Ovary (tissue), 9 donors: Measurements from ENCODE around the gene CNIH2. TPM values are rescaled to one million over a fixed set of nuclear protein-coding genes. Genes with fewer than 3 reads are reported as not detected.

ENCODE experiments used
- DNase-seq, 5 donors: peaks; one replicate each; pipeline ENCODE4 v3.0.0-alpha.2; 2019 to 2020
- H3K27ac ChIP-seq, 2 donors: fragments of 200-600 bp; one replicate each; pipeline versions ENCODE4 v1.5.1 to v1.8.0; 2019 to 2022
- H3K27me3 ChIP-seq: fragments of 200-600 bp; one replicate; pipeline ENCODE4 v1.8.0; 2022
- H3K36me3 ChIP-seq: fragments of 200-600 bp; sonication (generic); one replicate; pipeline ENCODE4 v1.5.1; 2019
- H3K4me1 ChIP-seq: one replicate; pipeline ENCODE4 v1.8.1; 2013; ENCODE audit warnings: mild to moderate bottlenecking, moderate library complexity; ENCODE audit not compliant: insufficient read depth
- H3K4me3 ChIP-seq: fragments of 200-600 bp; sonication (generic); one replicate; pipeline ENCODE4 v1.5.1; 2017
- H3K9me3 ChIP-seq, 2 donors: fragments of 200-600 bp in 1 of 2; sonication (generic) in 1 of 2; one replicate each; pipeline versions ENCODE4 v1.5.1 to v1.8.1; 2013 to 2019; ENCODE audit warnings: mild to moderate bottlenecking in 1 of 2, moderate library complexity in 1 of 2
- CTCF ChIP-seq, 3 donors: fragments of 450-650 bp in 2 of 3; fragments of 200-600 bp in 1 of 3; IDR thresholded peaks; one replicate each; pipeline versions ENCODE4 v1.5.1 to v1.8.0; 2016 to 2022; ENCODE audit warnings: antibody characterized with exemption in 3 of 3, mild to moderate bottlenecking in 1 of 3
- EP300 ChIP-seq: sonication (generic); formaldehyde crosslinking; IDR thresholded peaks from one replicate; pipeline ENCODE4 v1.6.1; 2017; ENCODE audit warnings: antibody characterized with exemption
- POLR2A ChIP-seq: fragments of 450-650 bp; IDR thresholded peaks from one replicate; pipeline ENCODE4 v1.6.1; 2017; ENCODE audit warnings: antibody characterized with exemption, mild to moderate bottlenecking, moderate library complexity
- WGBS, 3 donors: extraction: QIAGEN DNeasy Blood & Tissue Kit in 1 of 3; methylation state at CpG; one replicate each; pipeline versions ENCODE4 v1.1.5 to v1.1.7; 2013 to 2017; 5-methylcytosine and 5-hydroxymethylcytosine counted together
- intact Hi-C, 4 donors: fragments of 100-400 bp; cut with DNase I; formaldehyde crosslinking; loops; one replicate each; pipeline versions ENCODE4 v1.11.0 to v1.15.1; 2022 to 2023
- polyA plus RNA-seq, 2 donors: library from polyadenylated mRNA; stranded (reverse); fragments of 200-250 nt in 1 of 2; fragments of 350-450 nt in 1 of 2; fragmentation: Illumina TruSeq in 1 of 2; extraction: RNeasy Lipid Tissue Mini Kit (QIAGEN cat#74804) in 1 of 2; gene quantifications; one replicate each; pipeline ENCODE4 v1.2.3, GENCODE V29; 2013 to 2014
- total RNA-seq, 7 donors: library from RNA; depleted of rRNA in 2 of 7; stranded (reverse); fragments of >200 nt in 2 of 7; fragmentation: NEBNext Ultra II Directional in 3 of 7; extraction: Animal tissue kit (Norgen Biotek cat#: 25700) in 3 of 7; gene quantifications; one replicate each; pipeline versions ENCODE4 v1.1.0 to v1.2.4, GENCODE V29; 2016 to 2023
- donor health status: DM: no; HTN: no; CAD: no; lungs with moderate emphysema.
- donor health status: DM: no; HTN: no; CAD: no.
- donor health status: Bipolar disorder and iron deficiency.
- donor health status: DM: yes; HTN: yes; CAD: no.
- donor health status: DM: no; HTN: no; CAD: no.
- donor health status: DM: yes; HTN: yes; CAD: no.

CNIH2 gene
- total and polyA plus RNA-seq, 9 donors = 0.33 to 2.5 (median 0.65) TPM; not detected in 1

- no peak overlapping the region for H3K4me3 ChIP-seq
- H3K36me3 ChIP-seq = no peaks in the 10 kb centered on the region
- no peaks in the 10 kb centered on the region for H3K9me3 ChIP-seq
- H3K27ac ChIP-seq = no peak overlapping the region
- H3K4me1 ChIP-seq = peaks cover 3% of the 10 kb centered on the region
- intact Hi-C loops = no loop called here
- H3K27me3 ChIP-seq = no peaks in the 10 kb centered on the region
- TF ChIP-seq POLR2A (no peak), EP300 (no peak), CTCF (IDR thresholded peaks at IDR 0.05) (no peak)
- peak in 2 of 5 donors; percentile 58 to 59 for DNase-seq
- WGBS, 3 donors = 85 to 91% (median 90%) methylated on average over 26 of the region's 26 CpGs
These were observed 12.2 kb upstream of the CNIH2 start for GRCh38 chr11:66265531-66266377.

GRCh38 chr11:66266378-66267038, 11.5 kb upstream of the CNIH2 start:
- Histone ChIP-seq H3K4me3 (peak overlapping the region; percentile 73), H3K27me3 (no peaks in the 10 kb centered on the region), H3K36me3 (no peaks in the 10 kb centered on the region), H3K27ac (peak overlapping the region; percentile 78 to 93), H3K9me3 (no peaks in the 10 kb centered on the region), H3K4me1 (peaks cover 3% of the 10 kb centered on the region)
- intact Hi-C loops = no loop called here
- TF ChIP-seq POLR2A (no peak), CTCF (IDR thresholded peaks at IDR 0.05) (peak in 1 of 3 donors; percentile 5)
- WGBS, 3 donors = 67 to 73% (median 73%) methylated on average over 20 of the region's 20 CpGs
- DNase-seq = peak in 2 of 5 donors; percentile 61 to 65

- H3K4me1 ChIP-seq = peaks cover 3% of the 10 kb centered on the region
- TF ChIP-seq EP300 = no peak
- no peak for TF ChIP-seq CTCF (IDR thresholded peaks at IDR 0.05)
- TF ChIP-seq POLR2A = no peak
- WGBS, 3 donors = 8 to 11% (median 8%) methylated on average over 12 to 13 of the region's 13 CpGs
These were observed 11.0 kb upstream of the CNIH2 start for GRCh38 chr11:66267039-66267378.

GRCh38 chr11:66267379-66268243, 10.4 kb upstream of the CNIH2 start:
- 1% methylated on average over 47 to 61 of the region's 61 CpGs for WGBS, 3 donors
- intact Hi-C loops = no loop called here
- no peaks in the 10 kb centered on the region for H3K9me3 ChIP-seq
- H3K4me1 ChIP-seq = peaks cover 3% of the 10 kb centered on the region
- no peaks in the 10 kb centered on the region for H3K36me3 ChIP-seq
- peak; percentile 90 to 94 (median 91) for DNase-seq
- TF ChIP-seq CTCF (IDR thresholded peaks at IDR 0.05) (peak in 2 of 3 donors; percentile 23 to 44), EP300 (no peak), POLR2A (peak; percentile 75)
- H3K4me3 ChIP-seq = peak overlapping the region; percentile 73
- H3K27ac ChIP-seq = peak overlapping the region; percentile 78 to 93
- no peaks in the 10 kb centered on the region for H3K27me3 ChIP-seq

More at GRCh38 chr11:66267039-66267378, 11.0 kb upstream of the CNIH2 start:
- Histone ChIP-seq H3K9me3 (no peaks in the 10 kb centered on the region), H3K36me3 (no peaks in the 10 kb centered on the region), H3K27ac (peak overlapping the region; percentile 78 to 93), H3K27me3 (no peaks in the 10 kb centered on the region), H3K4me3 (peak overlapping the region; percentile 73)
- no peak for DNase-seq
- intact Hi-C loops = no loop called here
